ENCODE data around the gene FANCI. TPM values are rescaled to one million over a fixed set of nuclear protein-coding genes. Genes with fewer than 3 reads are reported as not detected.

FANCI gene
- 49.0 to 65.5 TPM (median 58.6 TPM) in 5 replicates for total RNA-seq (2022; extraction: Qiagen RNA extraction; ENCODE audit: low read depth)

DNA sequence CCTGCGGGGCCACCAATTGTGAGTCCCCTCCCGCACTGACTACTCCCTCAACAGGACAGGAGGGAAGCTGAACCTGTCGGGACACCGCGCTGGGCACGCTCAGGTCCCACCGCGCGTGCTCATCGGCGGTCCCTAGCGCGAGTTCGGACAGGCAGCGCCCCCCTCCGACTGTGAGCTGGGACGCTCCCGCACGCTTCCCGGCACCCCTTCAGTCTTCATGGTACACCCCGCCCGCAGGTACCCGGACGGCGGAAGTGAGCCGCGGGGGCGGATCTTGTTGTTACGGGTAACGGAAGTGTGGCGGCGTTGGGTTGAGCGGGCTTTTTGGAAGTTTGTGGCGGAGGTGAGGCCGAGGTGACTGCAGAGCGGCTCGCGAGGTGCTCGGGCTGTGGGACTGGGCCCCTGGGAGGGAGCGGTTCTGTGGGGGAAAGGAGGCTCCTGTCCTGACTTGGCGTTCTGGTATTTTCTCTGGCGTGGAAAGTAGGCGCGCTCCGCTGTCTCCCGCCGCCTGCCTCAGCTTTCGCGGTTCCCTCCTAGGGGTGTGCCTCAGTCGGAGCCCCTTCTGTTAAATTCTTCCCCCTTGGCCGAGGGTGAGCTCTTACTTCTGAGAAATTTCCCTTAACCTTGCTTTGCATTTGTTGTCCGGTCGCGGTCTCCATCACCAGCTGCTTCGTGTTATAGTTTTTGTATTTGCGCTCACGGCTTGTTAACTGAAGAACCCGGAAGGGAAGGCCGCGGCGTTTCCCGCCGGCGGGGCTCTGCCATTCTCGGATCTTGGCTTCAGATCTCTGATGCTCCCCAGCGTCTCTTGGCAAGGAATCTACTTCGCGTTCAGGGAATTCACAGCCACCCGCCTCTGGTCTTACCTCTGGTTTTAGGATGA, at the start of gene FANCI:
FANCI (plus strand) TSS at position 289 of the 883 bp plus-strand sequence. CDS start 3,669 bp downstream, outside the sequence.

DNA sequence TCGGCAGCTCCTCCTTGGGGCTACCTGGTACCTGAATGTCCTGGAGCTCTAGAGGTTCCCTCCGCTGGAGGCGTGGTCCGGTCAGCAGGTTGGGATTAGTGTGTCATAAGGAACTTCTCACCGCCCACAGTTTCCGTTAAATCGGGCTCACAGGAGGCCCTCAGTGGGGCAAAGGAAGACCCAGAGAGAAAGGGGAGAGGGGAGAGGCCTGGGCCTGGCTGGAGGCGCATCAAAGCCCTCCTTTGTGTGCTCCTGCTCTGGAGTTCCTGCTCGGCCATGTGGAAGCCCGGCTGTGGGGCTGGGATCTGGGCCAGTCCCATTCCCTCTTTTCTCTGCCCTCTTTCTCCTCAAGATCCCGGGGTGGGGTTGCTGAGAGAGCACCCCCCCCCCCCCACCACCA, 22.2 kb upstream of the FANCI start, which contains the start of gene RLBP1:
RLBP1 (minus strand) TSS at position 37 of the 400 bp plus-strand sequence. CDS start 2,604 bp downstream, outside the sequence.

GRCh38 chr15:89334510-89335297, 90.9 kb downstream of the FANCI start, which contains the start of gene POLG:
TSS of gene POLG (minus strand) at chr15:89334824. CDS start at chr15:89333754, 1,070 bp downstream.

Other genes starting within 250 kb of the FANCI start
- 69.1 to 102 TPM (median 81.9 TPM) in 5 replicates for gene ABHD2, start 155.5 kb upstream of the FANCI start, total RNA-seq (2022; extraction: Qiagen RNA extraction; ENCODE audit: low read depth)
- gene RLBP1, start 22.4 kb upstream of the FANCI start, total RNA-seq (2022; extraction: Qiagen RNA extraction; ENCODE audit: low read depth) = not detected in 5 replicates
- 41.8 to 53.1 TPM (median 49.8 TPM) in 5 replicates for gene POLG, start 90.8 kb downstream of the FANCI start, total RNA-seq (2022; extraction: Qiagen RNA extraction; ENCODE audit: low read depth)